Smooth muscle cell (in vitro differentiated cells): ENCODE data around the gene FRMPD2. TPM values are rescaled to one million over a fixed set of nuclear protein-coding genes. Genes with fewer than 3 reads are reported as not detected.

Experiments
- DNase-seq: peaks from one replicate; lab custom pipeline; 2025; ENCODE audit not compliant: unreplicated experiment; lab: John Stamatoyannopoulos, UW
- H2AFZ ChIP-seq: fragments of 200-600 bp; sonication (generic); 2 replicates; pipeline ENCODE4 v1.6.0; 2016; ENCODE audit warnings: antibody characterized with exemption, low read depth, mild to moderate bottlenecking
- H3F3A ChIP-seq: fragments of 200-600 bp; sonication (generic); 2 replicates; pipeline ENCODE4 v1.6.0; 2017; ENCODE audit warnings: antibody characterized with exemption, low read depth
- H3K27ac ChIP-seq: fragments of 200-600 bp; sonication (generic); 2 replicates; pipeline ENCODE4 v1.5.1; 2016; ENCODE audit warnings: low read depth, mild to moderate bottlenecking
- H3K27me3 ChIP-seq: fragments of 200-600 bp; sonication (generic); 2 replicates; pipeline ENCODE4 v1.6.1; 2016; ENCODE audit warnings: low read depth, mild to moderate bottlenecking
- H3K36me3 ChIP-seq: fragments of 200-600 bp; sonication (generic); 2 replicates; pipeline ENCODE4 v1.5.1; 2016; ENCODE audit warnings: low read depth
- H3K4me1 ChIP-seq: fragments of 200-600 bp; sonication (generic); 2 replicates; pipeline ENCODE4 v1.5.1; 2016; ENCODE audit warnings: low read depth
- H3K4me2 ChIP-seq: fragments of 200-600 bp; sonication (generic); 2 replicates; pipeline ENCODE4 v1.6.0; 2016; ENCODE audit warnings: mild to moderate bottlenecking
- H3K4me3 ChIP-seq: fragments of 200-600 bp; sonication (generic); 2 replicates; pipeline ENCODE4 v1.5.1; 2016; ENCODE audit warnings: mild to moderate bottlenecking
- H3K79me2 ChIP-seq: fragments of 200-600 bp; sonication (generic); 2 replicates; pipeline ENCODE4 v1.6.0; 2016; ENCODE audit warnings: low read depth, mild to moderate bottlenecking
- H3K9ac ChIP-seq: fragments of 200-600 bp; sonication (generic); 2 replicates; pipeline ENCODE4 v1.6.0; 2016; ENCODE audit warnings: low read depth
- H3K9me3 ChIP-seq: fragments of 200-600 bp; sonication (generic); replicated peaks from 2 replicates; pipeline ENCODE4 v1.5.1; 2016; ENCODE audit warnings: low read depth
- H4K20me1 ChIP-seq: fragments of 200-600 bp; sonication (generic); 2 replicates; pipeline ENCODE4 v1.6.0; 2016; ENCODE audit warnings: low read depth
- WGBS: methylation state at CpG from one replicate; pipeline ENCODE4 v1.1.7; 2016; ENCODE audit warnings: low lambda C conversion rate; 5-methylcytosine and 5-hydroxymethylcytosine counted together
- polyA plus RNA-seq: library from polyadenylated mRNA; unstranded; fragments of >200 nt; fragmentation: Nextera tagmentation; extraction: Ambion mirVana; gene quantifications from 2 replicates; pipeline ENCODE4 v1.2.1, GENCODE V29; 2016
- total RNA-seq: library from RNA; depleted of rRNA; stranded (reverse); fragments of >200 nt; gene quantifications from 2 replicates; pipeline ENCODE4 v1.2.3, GENCODE V29; 2014
- TF ChIP-seq, protein P1 (sequence below): fragments of 200-600 bp; sonication (generic); IDR thresholded peaks from 2 replicates; pipeline ENCODE4 v1.5.1; 2017; ENCODE audit warnings: borderline replicate concordance, mild to moderate bottlenecking, antibody characterized with exemption; ENCODE audit not compliant: insufficient read depth, poor library complexity, severe bottlenecking

FRMPD2 gene
- total and polyA plus RNA-seq, 2 experiments from 2014 or later: 0.18 TPM; not detected in 1

GRCh38 chr10:48286356-48286755, 11.9 kb upstream of the FRMPD2 start:
- Histone ChIP-seq H3K79me2 (no peaks in the 10 kb centered on the region), H3K4me3 (no peak overlapping the region), H4K20me1 (no peaks in the 10 kb centered on the region), H3K4me2 (no peak overlapping the region), H3K9me3 (no peaks in the 10 kb centered on the region), H3K36me3 (no peaks in the 10 kb centered on the region), H3K4me1 (no peaks in the 10 kb centered on the region), H3K27ac (no peak overlapping the region), H3K9ac (no peak overlapping the region), H2AFZ (no peak overlapping the region), H3K27me3 (no peaks in the 10 kb centered on the region), H3F3A (no peaks in the 10 kb centered on the region)
- TF ChIP-seq, protein P1, sequence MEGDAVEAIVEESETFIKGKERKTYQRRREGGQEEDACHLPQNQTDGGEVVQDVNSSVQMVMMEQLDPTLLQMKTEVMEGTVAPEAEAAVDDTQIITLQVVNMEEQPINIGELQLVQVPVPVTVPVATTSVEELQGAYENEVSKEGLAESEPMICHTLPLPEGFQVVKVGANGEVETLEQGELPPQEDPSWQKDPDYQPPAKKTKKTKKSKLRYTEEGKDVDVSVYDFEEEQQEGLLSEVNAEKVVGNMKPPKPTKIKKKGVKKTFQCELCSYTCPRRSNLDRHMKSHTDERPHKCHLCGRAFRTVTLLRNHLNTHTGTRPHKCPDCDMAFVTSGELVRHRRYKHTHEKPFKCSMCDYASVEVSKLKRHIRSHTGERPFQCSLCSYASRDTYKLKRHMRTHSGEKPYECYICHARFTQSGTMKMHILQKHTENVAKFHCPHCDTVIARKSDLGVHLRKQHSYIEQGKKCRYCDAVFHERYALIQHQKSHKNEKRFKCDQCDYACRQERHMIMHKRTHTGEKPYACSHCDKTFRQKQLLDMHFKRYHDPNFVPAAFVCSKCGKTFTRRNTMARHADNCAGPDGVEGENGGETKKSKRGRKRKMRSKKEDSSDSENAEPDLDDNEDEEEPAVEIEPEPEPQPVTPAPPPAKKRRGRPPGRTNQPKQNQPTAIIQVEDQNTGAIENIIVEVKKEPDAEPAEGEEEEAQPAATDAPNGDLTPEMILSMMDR: no peak
- no peak for DNase-seq
- WGBS: 97% methylated on average over 1 of the region's 1 CpG

GRCh38 chr10:48285710-48286109, 11.2 kb upstream of the FRMPD2 start:
- Histone ChIP-seq H4K20me1 (no peaks in the 10 kb centered on the region), H3K9ac (no peak overlapping the region), H3K27ac (no peak overlapping the region), H3K36me3 (no peaks in the 10 kb centered on the region), H2AFZ (no peak overlapping the region), H3K79me2 (no peaks in the 10 kb centered on the region), H3K4me2 (no peak overlapping the region), H3F3A (no peaks in the 10 kb centered on the region), H3K27me3 (no peaks in the 10 kb centered on the region), H3K4me3 (no peak overlapping the region), H3K4me1 (no peaks in the 10 kb centered on the region), H3K9me3 (no peaks in the 10 kb centered on the region)
- no peak for DNase-seq
- WGBS: 88% methylated on average over 5 of the region's 5 CpGs
- TF ChIP-seq, protein P1: no peak

DNA sequence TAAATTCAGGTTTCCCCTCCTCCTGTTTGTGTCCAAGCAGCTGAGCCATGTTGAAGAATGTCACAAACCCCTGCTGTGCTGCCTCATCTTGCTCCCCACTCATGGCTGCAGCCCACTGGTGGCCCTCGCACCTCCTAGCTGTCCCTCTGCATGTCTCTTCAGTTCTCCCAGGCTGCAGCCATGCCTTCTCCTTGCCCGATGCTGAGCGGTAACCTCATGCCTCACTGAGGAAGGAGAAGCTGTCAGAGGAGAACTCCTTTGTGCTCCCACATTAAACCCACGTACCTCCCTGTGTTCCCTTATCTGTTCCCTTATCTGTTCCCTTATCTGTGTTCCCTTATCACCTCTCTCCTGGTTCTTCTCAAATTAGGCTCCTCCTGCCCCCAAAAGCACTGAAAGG, 10.3 kb upstream of the FRMPD2 start:
- H2AFZ ChIP-seq: no peak overlapping the region
- no peaks in the 10 kb centered on the region for H3K36me3 ChIP-seq
- no peaks in the 10 kb centered on the region for H3K4me1 ChIP-seq
- no peaks in the 10 kb centered on the region for H3K9me3 ChIP-seq
- H4K20me1 ChIP-seq: no peaks in the 10 kb centered on the region
- H3K4me3 ChIP-seq: no peak overlapping the region
- H3K79me2 ChIP-seq: no peaks in the 10 kb centered on the region
- H3K27me3 ChIP-seq: no peaks in the 10 kb centered on the region
- no peak overlapping the region for H3K27ac ChIP-seq
- no peak for DNase-seq
- no peaks in the 10 kb centered on the region for H3F3A ChIP-seq
- no peak overlapping the region for H3K9ac ChIP-seq
- WGBS: 53% methylated on average over 4 of the region's 4 CpGs
- no peak overlapping the region for H3K4me2 ChIP-seq
- TF ChIP-seq, protein P1: no peak

GRCh38 chr10:48284002-48284546, 9.6 kb upstream of the FRMPD2 start:
- Histone ChIP-seq H3K9me3 (no peaks in the 10 kb centered on the region), H3K4me3 (no peak overlapping the region), H3K4me1 (no peaks in the 10 kb centered on the region), H3K79me2 (no peaks in the 10 kb centered on the region), H3K4me2 (no peak overlapping the region), H3K9ac (no peak overlapping the region), H3F3A (no peaks in the 10 kb centered on the region), H4K20me1 (no peaks in the 10 kb centered on the region), H3K36me3 (no peaks in the 10 kb centered on the region), H3K27ac (no peak overlapping the region), H3K27me3 (no peaks in the 10 kb centered on the region), H2AFZ (no peak overlapping the region)
- TF ChIP-seq, protein P1: no peak
- WGBS: 81% methylated on average over 2 of the region's 2 CpGs
- no peak for DNase-seq
